Stimulated activated CD4-positive, alpha-beta T cell treated with anti-CD3 and anti-CD28 coated beads, TNF-alpha, amount 100 ng/mL, for 4 hours (primary cell): ENCODE results near the gene TMEM220.

ENCODE experiments used
- DNase-seq, 3 experiments: peaks; one replicate each; pipeline ENCODE4 v3.0.0-alpha.2; 2020; ENCODE audit warnings: low read depth in 3 of 3

Gene TMEM220

DNA sequence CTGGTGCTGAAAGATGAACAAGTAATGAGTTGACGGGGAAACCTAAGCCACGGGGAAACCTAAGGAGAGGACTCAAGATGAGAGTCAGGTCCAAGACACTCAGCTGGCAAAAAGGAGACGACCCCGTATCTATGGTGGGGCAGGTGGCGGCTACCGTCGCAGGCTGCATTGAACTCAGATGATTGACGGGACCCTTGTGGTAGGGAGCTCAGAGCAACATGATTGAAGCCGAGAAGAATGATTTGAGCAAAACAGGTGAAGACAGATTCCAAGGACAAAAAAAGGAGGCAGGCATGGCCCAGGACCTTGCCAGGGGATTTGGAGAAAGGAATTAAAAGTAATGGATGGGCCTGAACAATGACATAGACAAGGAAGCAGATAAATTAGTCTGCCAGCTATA, 65.3 kb downstream of the TMEM220 start:
- no peak for DNase-seq
